ENCODE measurements around the gene PNPLA5. TPM values are rescaled to one million over a fixed set of nuclear protein-coding genes. Genes with fewer than 3 reads are reported as not detected.

Gene PNPLA5
- total and polyA plus RNA-seq, 2 of the 13 experiments (the other 11 are each of a cell fraction or from before 2014, with no cell fraction given) = not detected

- TF ChIP-seq ZNF333 (CRISPR knock-in tag; IDR thresholded peaks at IDR 0.05; ENCODE audit: borderline replicate concordance) (no peak), CTCF (CRISPR knock-in tag; IDR thresholded peaks at IDR 0.05) (peak; percentile 38), ZNF850 (CRISPR knock-in tag; conservative IDR thresholded peaks at IDR 0.05) (no peak)
- Histone ChIP-seq H2AFZ (ENCODE audit: low read length) (no peak overlapping the region), H3K27me3 (ENCODE audit: control insufficient read depth in 1 of 2, insufficient read depth in 2 of 2, low read length in 2 of 2) (peaks cover 12 to 37% of the 10 kb centered on the region in 2 experiments; a peak in 4 of 5 replicates), H3K4me2 (ENCODE audit: low read depth, low read length) (no peak overlapping the region), H4K20me1 (ENCODE audit: insufficient read depth, low read length) (peaks cover 4% of the 10 kb centered on the region; the same call in 1 of the 2 replicates), H3K4me1 (ENCODE audit: insufficient read depth, low read length) (no peaks in the 10 kb centered on the region), H3K36me3 (replicated peaks in 1 of 2; ENCODE audit: control insufficient read depth in 1 of 2, insufficient read depth in 2 of 2, low read length in 2 of 2) (no peaks in the 10 kb centered on the region), H3K9ac (ENCODE audit: insufficient read depth, low read depth, low read length) (no peak overlapping the region), H3K9me3 (ENCODE audit: low read length) (no peaks in the 10 kb centered on the region), H3K79me2 (ENCODE audit: insufficient read depth, low read length) (no peaks in the 10 kb centered on the region), H3K4me3 (replicated peaks in 1 of 3; ENCODE audit: insufficient read depth in 1 of 3, low read depth in 2 of 3, low read length in 3 of 3) (no peak overlapping the region), H3K27ac (ENCODE audit: extremely low read length, insufficient read depth, low read length) (no peak overlapping the region)
- DNase-seq (ENCODE audit: low spot score) = no peak
- no peak for FAIRE-seq
- in situ Hi-C loops (cut with HindIII; ENCODE audit: extremely low pct_ligation_motif_present, low pct_unique_long_range_greater_than_20kb) = loop anchor here (25.0 kb wide), 1 partner anchor 747 kb away; no protein-coding TSS in a partner anchor
- ChIA-PET CTCF (ENCODE audit: low intra/inter-chr PET ratio, low total read pairs) (no interaction called here), POLR2A (no interaction called here)
- no TSS peak for BruUV-seq (replicated peaks)
- intact Hi-C loops (cut with micrococcal nuclease; ENCODE audit: unreplicated experiment) = no loop called here
- 7% methylated on average over 2 of the region's 4 CpGs for WGBS (ENCODE audit: low lambda C conversion rate)
- ATAC-seq = no peak
Measured at GRCh38 chr22:43889860-43890253, 2.0 kb downstream of the PNPLA5 start.

- DNase-seq (ENCODE audit: low spot score) (no peak), FAIRE-seq (no peak), ATAC-seq (no peak)
- H3K9ac ChIP-seq (ENCODE audit: insufficient read depth, low read depth, low read length) = no peak overlapping the region
- H3K79me2 ChIP-seq (ENCODE audit: insufficient read depth, low read length) = no peaks in the 10 kb centered on the region
- intact Hi-C loops (cut with micrococcal nuclease; ENCODE audit: unreplicated experiment) (no loop called here), in situ Hi-C loops (cut with HindIII; ENCODE audit: extremely low pct_ligation_motif_present, low pct_unique_long_range_greater_than_20kb) (loop anchor here (25.0 kb wide), 1 partner anchor 748 kb away; no protein-coding TSS in a partner anchor)
- no peak overlapping the region for H3K4me3 ChIP-seq (replicated peaks in 1 of 3; ENCODE audit: insufficient read depth in 1 of 3, low read depth in 2 of 3, low read length in 3 of 3)
- no peak overlapping the region for H2AFZ ChIP-seq (ENCODE audit: low read length)
- peaks cover 11 to 33% of the 10 kb centered on the region in 2 experiments; a peak in 4 of 5 replicates for H3K27me3 ChIP-seq (ENCODE audit: control insufficient read depth in 1 of 2, insufficient read depth in 2 of 2, low read length in 2 of 2)
- H3K27ac ChIP-seq (ENCODE audit: extremely low read length, insufficient read depth, low read length) = no peak overlapping the region
- 5% methylated on average over 10 of the region's 16 CpGs for WGBS (ENCODE audit: low lambda C conversion rate)
- H3K4me1 ChIP-seq (ENCODE audit: insufficient read depth, low read length) = no peaks in the 10 kb centered on the region
- no peak overlapping the region for H3K4me2 ChIP-seq (ENCODE audit: low read depth, low read length)
- H3K36me3 ChIP-seq (replicated peaks in 1 of 2; ENCODE audit: control insufficient read depth in 1 of 2, insufficient read depth in 2 of 2, low read length in 2 of 2) = no peaks in the 10 kb centered on the region
- ChIA-PET CTCF (ENCODE audit: low intra/inter-chr PET ratio, low total read pairs) (no interaction called here), POLR2A (no interaction called here)
- H3K9me3 ChIP-seq (ENCODE audit: low read length) = no peaks in the 10 kb centered on the region
- H4K20me1 ChIP-seq (ENCODE audit: insufficient read depth, low read length) = peaks cover 4% of the 10 kb centered on the region; the same call in 1 of the 2 replicates
- no TSS peak for BruUV-seq (replicated peaks)
- TF ChIP-seq ARID3A (IDR thresholded peaks at IDR 0.05; ENCODE audit: low read depth, low read length) = no peak
- TF ChIP-seq SIX1 (CRISPR knock-in tag; IDR thresholded peaks at IDR 0.05; ENCODE audit: borderline replicate concordance) = no peak
- TF ChIP-seq MTF1 (CRISPR knock-in tag; IDR thresholded peaks at IDR 0.05) = no peak
- TF ChIP-seq STAT5B (CRISPR knock-in tag; IDR thresholded peaks at IDR 0.05) = no peak
- TF ChIP-seq ZNF567 (CRISPR knock-in tag; IDR thresholded peaks at IDR 0.05; ENCODE audit: borderline replicate concordance) = no peak
- no peak for TF ChIP-seq ZNF274 (CRISPR knock-in tag; IDR thresholded peaks at IDR 0.05)
- TF ChIP-seq ZHX1 (CRISPR knock-in tag; IDR thresholded peaks at IDR 0.05; ENCODE audit: low read depth) = no peak
- no peak for TF ChIP-seq ZNF235 (CRISPR knock-in tag; IDR thresholded peaks at IDR 0.05; ENCODE audit: borderline replicate concordance)
- TF ChIP-seq ZNF776 (CRISPR knock-in tag; IDR thresholded peaks at IDR 0.05) = no peak
Measured at GRCh38 chr22:43889201-43889859, 2.5 kb downstream of the PNPLA5 start.

All from HepG2 (cell line).